Testis (tissue), 2 donors: Measurements from ENCODE around the gene SLC25A33.

Source experiments
- CTCF ChIP-seq, 3 experiments: fragments of 450-650 bp in 2 of 3; fragments of 200-600 bp in 1 of 3; sonication (generic) in 1 of 3; IDR thresholded peaks; one replicate each; pipeline ENCODE4 v1.5.1; 2016 to 2019; ENCODE audit warnings: antibody characterized with exemption in 3 of 3, mild to moderate bottlenecking in 2 of 3, moderate library complexity in 1 of 3
- POLR2A ChIP-seq: fragments of 450-650 bp; IDR thresholded peaks from one replicate; pipeline ENCODE4 v1.6.1; 2017; ENCODE audit warnings: antibody characterized with exemption, mild to moderate bottlenecking, moderate library complexity

DNA sequence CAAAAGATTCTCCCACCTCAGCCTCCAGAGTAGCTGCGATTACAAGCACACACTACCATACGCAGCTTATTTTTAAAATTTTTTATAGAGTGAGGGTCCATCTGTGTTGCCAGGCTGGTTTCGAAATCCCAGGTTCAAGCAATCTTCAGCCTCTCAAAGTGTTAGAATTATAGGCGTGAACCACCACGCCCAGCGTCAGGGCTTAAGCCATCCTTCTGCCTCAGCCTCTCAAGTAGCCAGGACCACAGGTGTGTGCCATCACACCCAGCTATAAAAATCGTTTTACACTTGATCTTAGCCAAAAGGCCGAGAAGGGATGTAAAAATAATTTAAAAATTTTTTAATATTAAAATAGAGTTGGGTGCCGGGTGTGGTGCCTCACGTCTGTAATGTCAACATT, 4.3 kb upstream of the SLC25A33 start:
- TF ChIP-seq CTCF (IDR thresholded peaks at IDR 0.05) (no peak), POLR2A (no peak)
